HepG2 (cell line): ENCODE data around the gene FZD4. TPM values are rescaled to one million over a fixed set of nuclear protein-coding genes. Genes with fewer than 3 reads are reported as not detected.

Experiments
- ATF7 ChIP-seq, 2 experiments: fragments of 450-650 bp in 1 of 2; sonication (generic) in 1 of 2; formaldehyde crosslinking in 1 of 2; IDR thresholded peaks; 2 replicates each; pipeline versions ENCODE4 v1.4.0 to v1.6.1; 2016 to 2020; ENCODE audit warnings: antibody characterized with exemption in 1 of 2, mild to moderate bottlenecking in 1 of 2, missing genetic modification reagents in 1 of 2
- FOXC1 ChIP-seq: sonication (generic); formaldehyde crosslinking; IDR thresholded peaks from 2 replicates; pipeline ENCODE4 v1.8.0; 2022; ENCODE audit warnings: mild to moderate bottlenecking, missing genetic modification reagents, borderline replicate concordance
- FOXJ3 ChIP-seq: sonication (generic); formaldehyde crosslinking; IDR thresholded peaks from 2 replicates; pipeline ENCODE4 v1.4.0; 2020; ENCODE audit warnings: missing genetic modification reagents, mild to moderate bottlenecking, borderline replicate concordance
- NR1H2 ChIP-seq: sonication (generic); formaldehyde crosslinking; IDR thresholded peaks from 2 replicates; pipeline ENCODE4 v1.8.1; 2022; ENCODE audit warnings: low read depth, missing genetic modification reagents, borderline replicate concordance
- PHF21A ChIP-seq: sonication (generic); formaldehyde crosslinking; IDR thresholded peaks from 2 replicates; pipeline ENCODE4 v1.5.0; 2020; ENCODE audit warnings: mild to moderate bottlenecking, missing genetic modification reagents
- ZFP62 ChIP-seq: sonication (generic); formaldehyde crosslinking; IDR thresholded peaks from 2 replicates; pipeline ENCODE4 v1.4.0; 2020; ENCODE audit warnings: missing genetic modification reagents
- ZNF337 ChIP-seq: sonication (generic); formaldehyde crosslinking; IDR thresholded peaks from 2 replicates; pipeline ENCODE4 v1.5.1; 2020; ENCODE audit warnings: missing genetic modification reagents, low read depth, mild to moderate bottlenecking, borderline replicate concordance
- ZNF354B ChIP-seq: sonication (generic); formaldehyde crosslinking; IDR thresholded peaks from 2 replicates; pipeline ENCODE4 v1.8.0; 2022; ENCODE audit warnings: mild to moderate bottlenecking, missing genetic modification reagents
- ZNF501 ChIP-seq: sonication (generic); formaldehyde crosslinking; IDR thresholded peaks from 2 replicates; pipeline ENCODE4 v1.5.1; 2020; ENCODE audit warnings: mild to moderate bottlenecking, moderate library complexity, missing genetic modification reagents
- ZNF556 ChIP-seq: sonication (generic); formaldehyde crosslinking; IDR thresholded peaks from 2 replicates; pipeline ENCODE4 v1.4.0; 2020; ENCODE audit warnings: mild to moderate bottlenecking, missing genetic modification reagents, borderline replicate concordance
- ZNF660 ChIP-seq: sonication (generic); formaldehyde crosslinking; IDR thresholded peaks from 2 replicates; pipeline ENCODE4 v1.5.1; 2020; ENCODE audit warnings: mild to moderate bottlenecking, low read depth, missing genetic modification reagents, borderline replicate concordance
- ZNF747 ChIP-seq: sonication (generic); formaldehyde crosslinking; IDR thresholded peaks from 2 replicates; pipeline ENCODE4 v1.8.1; 2023; ENCODE audit warnings: missing genetic modification reagents, mild to moderate bottlenecking, borderline replicate concordance
- polyA plus RNA-seq, 8 experiments: library from polyadenylated mRNA; depleted of rRNA in 3 of 8; stranded (reverse) in 7 of 8; unstranded in 1 of 8; fragments of >200 nt; fragmentation: Illumina TruSeq in 4 of 8; extraction: Trizol in 4 of 8; gene quantifications; 2 replicates each; pipeline versions ENCODE4 v1.2.1 to v1.2.3, GENCODE V29; 2011 to 2016; ENCODE audit warnings: low read depth in 4 of 8, missing spikeins in 1 of 8, mixed read lengths in 1 of 8; ENCODE audit not compliant: insufficient read depth in 1 of 8
- total RNA-seq, 5 experiments: library from RNA; depleted of rRNA; stranded (reverse); fragments of >200 nt; fragmentation: Illumina TruSeq; extraction: Trizol; gene quantifications; 2 replicates each; pipeline ENCODE4 v1.2.3, GENCODE V29; 2016; ENCODE audit warnings: low read depth in 1 of 5
- TF ChIP-seq, protein P1 (sequence below): sonication (generic); formaldehyde crosslinking; IDR thresholded peaks from 2 replicates; pipeline ENCODE4 v1.8.1; 2023; ENCODE audit warnings: mild to moderate bottlenecking, moderate library complexity, missing genetic modification reagents
- TF ChIP-seq, protein P2 (sequence below): sonication (generic); formaldehyde crosslinking; IDR thresholded peaks from 2 replicates; pipeline ENCODE4 v1.4.0; 2020; ENCODE audit warnings: low read depth, mild to moderate bottlenecking, missing genetic modification reagents
- TF ChIP-seq, protein P3 (sequence below): sonication (generic); formaldehyde crosslinking; conservative IDR thresholded peaks from 2 replicates; pipeline ENCODE4 v1.4.0; 2020; ENCODE audit warnings: missing genetic modification reagents
- TF ChIP-seq, protein P4 (sequence below): sonication (generic); formaldehyde crosslinking; IDR thresholded peaks from 2 replicates; pipeline ENCODE4 v1.5.0; 2020; ENCODE audit warnings: missing genetic modification reagents, mild to moderate bottlenecking, borderline replicate concordance
- TF ChIP-seq, protein P5 (sequence below): sonication (generic); formaldehyde crosslinking; IDR thresholded peaks from 2 replicates; pipeline ENCODE4 v1.8.0; 2022; ENCODE audit warnings: mild to moderate bottlenecking, missing genetic modification reagents, borderline replicate concordance
- TF ChIP-seq, protein P6 (sequence below): sonication (generic); formaldehyde crosslinking; IDR thresholded peaks from 2 replicates; pipeline ENCODE4 v1.4.0; 2020; ENCODE audit warnings: mild to moderate bottlenecking, missing genetic modification reagents
- TF ChIP-seq, protein P7 (sequence below): sonication (generic); formaldehyde crosslinking; conservative IDR thresholded peaks from 2 replicates; pipeline ENCODE4 v1.8.0; 2022; ENCODE audit warnings: mild to moderate bottlenecking, moderate library complexity, missing genetic modification reagents

The FZD4 gene
- total and polyA plus RNA-seq, 2 of the 13 experiments (the other 11 are each of a cell fraction or from before 2014, with no cell fraction given): 46.5 to 70.4 TPM

DNA sequence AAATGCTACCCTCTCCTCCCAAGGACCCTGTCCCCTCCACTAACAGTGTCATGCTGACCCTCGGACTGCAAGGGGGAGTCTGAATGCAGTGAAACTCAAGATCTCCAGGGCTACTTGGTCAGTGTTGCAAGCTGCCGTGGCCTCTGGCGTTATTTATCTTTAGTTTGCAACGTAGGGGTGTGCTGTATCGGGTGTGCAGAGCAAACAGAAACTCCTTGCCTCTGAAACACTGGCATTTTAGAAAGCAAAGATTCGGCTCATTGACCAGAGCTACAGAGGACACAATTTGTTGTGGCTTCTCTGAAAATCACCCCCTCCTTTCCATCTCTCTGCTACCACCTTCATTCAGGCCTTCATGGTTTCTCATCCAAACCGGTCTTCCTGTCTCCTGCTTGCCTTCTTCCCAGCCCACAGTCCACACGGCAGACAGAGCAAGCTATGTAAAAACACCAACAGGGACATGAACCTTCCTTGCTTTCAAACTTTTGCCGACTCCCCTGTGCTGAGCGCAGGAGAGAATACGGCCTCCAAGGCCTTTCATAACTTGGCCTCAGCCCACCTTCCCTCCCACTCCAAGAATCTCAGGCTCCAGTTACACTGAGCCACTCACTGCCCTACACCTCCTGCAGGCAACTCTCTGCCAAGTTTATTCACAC is 14.9 kb downstream of the FZD4 start (continued):
- TF ChIP-seq, protein P1, sequence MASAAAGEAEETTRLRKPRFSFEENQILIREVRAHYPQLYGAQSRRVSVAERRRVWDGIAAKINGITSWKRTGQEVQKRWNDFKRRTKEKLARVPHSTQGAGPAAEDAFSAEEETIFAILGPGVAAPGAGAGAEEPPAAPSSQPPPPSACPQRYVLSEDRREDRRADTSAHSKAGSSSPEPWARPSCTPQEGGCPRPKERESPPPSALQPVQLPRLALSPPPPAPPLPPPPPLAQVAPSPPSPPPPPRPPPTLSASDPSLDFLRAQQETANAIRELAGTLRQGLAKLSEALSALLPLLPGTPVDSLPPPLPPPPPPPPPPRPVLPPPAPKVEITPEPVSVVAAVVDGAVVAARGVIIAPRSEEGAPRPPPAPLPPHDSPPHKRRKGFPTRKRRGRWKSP (CRISPR knock-in tag): peak; percentile 50; the same call in 1 of the 2 replicates
- TF ChIP-seq, protein P2, sequence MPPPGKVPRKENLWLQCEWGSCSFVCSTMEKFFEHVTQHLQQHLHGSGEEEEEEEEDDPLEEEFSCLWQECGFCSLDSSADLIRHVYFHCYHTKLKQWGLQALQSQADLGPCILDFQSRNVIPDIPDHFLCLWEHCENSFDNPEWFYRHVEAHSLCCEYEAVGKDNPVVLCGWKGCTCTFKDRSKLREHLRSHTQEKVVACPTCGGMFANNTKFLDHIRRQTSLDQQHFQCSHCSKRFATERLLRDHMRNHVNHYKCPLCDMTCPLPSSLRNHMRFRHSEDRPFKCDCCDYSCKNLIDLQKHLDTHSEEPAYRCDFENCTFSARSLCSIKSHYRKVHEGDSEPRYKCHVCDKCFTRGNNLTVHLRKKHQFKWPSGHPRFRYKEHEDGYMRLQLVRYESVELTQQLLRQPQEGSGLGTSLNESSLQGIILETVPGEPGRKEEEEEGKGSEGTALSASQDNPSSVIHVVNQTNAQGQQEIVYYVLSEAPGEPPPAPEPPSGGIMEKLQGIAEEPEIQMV: 0 out of 2 replicates have a peak, but pooled peaks have one; percentile 26
- TF ChIP-seq FOXC1 (CRISPR knock-in tag): no peak
- TF ChIP-seq ZFP62 (CRISPR knock-in tag): no peak
- peak; percentile 82; the same call in 1 of the 2 replicates for TF ChIP-seq ZNF354B
- TF ChIP-seq, protein P3, sequence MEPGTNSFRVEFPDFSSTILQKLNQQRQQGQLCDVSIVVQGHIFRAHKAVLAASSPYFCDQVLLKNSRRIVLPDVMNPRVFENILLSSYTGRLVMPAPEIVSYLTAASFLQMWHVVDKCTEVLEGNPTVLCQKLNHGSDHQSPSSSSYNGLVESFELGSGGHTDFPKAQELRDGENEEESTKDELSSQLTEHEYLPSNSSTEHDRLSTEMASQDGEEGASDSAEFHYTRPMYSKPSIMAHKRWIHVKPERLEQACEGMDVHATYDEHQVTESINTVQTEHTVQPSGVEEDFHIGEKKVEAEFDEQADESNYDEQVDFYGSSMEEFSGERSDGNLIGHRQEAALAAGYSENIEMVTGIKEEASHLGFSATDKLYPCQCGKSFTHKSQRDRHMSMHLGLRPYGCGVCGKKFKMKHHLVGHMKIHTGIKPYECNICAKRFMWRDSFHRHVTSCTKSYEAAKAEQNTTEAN (CRISPR knock-in tag): 0 out of 2 replicates have a peak, but pooled peaks have one; percentile 39
- TF ChIP-seq ZNF747 (CRISPR knock-in tag): no peak
- no peak for TF ChIP-seq ZNF337 (CRISPR knock-in tag)
- TF ChIP-seq, protein P4, sequence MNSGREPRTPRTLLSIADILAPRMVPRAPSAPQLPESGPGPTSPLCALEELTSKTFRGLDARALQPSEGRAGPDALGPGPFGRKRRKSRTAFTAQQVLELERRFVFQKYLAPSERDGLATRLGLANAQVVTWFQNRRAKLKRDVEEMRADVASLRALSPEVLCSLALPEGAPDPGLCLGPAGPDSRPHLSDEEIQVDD (CRISPR knock-in tag): no peak
- TF ChIP-seq, protein P5, sequence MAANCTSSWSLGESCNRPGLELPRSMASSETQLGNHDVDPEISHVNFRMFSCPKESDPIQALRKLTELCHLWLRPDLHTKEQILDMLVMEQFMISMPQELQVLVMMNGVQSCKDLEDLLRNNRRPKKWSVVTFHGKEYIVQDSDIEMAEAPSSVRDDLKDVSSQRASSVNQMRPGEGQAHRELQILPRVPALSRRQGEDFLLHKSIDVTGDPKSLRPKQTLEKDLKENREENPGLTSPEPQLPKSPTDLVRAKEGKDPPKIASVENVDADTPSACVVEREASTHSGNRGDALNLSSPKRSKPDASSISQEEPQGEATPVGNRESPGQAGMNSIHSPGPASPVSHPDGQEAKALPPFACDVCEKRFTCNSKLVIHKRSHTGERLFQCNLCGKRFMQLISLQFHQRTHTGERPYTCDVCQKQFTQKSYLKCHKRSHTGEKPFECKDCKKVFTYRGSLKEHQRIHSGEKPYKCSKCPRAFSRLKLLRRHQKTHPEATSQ (CRISPR knock-in tag): peak; percentile 81; the same call in 1 of the 2 replicates
- no peak for TF ChIP-seq ZNF660 (CRISPR knock-in tag)
- TF ChIP-seq, protein P6, sequence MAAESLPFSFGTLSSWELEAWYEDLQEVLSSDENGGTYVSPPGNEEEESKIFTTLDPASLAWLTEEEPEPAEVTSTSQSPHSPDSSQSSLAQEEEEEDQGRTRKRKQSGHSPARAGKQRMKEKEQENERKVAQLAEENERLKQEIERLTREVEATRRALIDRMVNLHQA (CRISPR knock-in tag): 0 out of 2 replicates have a peak, but pooled peaks have one; percentile 49
- TF ChIP-seq NR1H2 (CRISPR knock-in tag): no peak
- 0 out of 2 replicates have a peak, but pooled peaks have one; percentile 27 for TF ChIP-seq ZNF556 (CRISPR knock-in tag)
- 0 out of 2 replicates have a peak, but pooled peaks have one; percentile 16 for TF ChIP-seq ZNF501 (CRISPR knock-in tag)
- TF ChIP-seq PHF21A (CRISPR knock-in tag): 0 out of 2 replicates have a peak, but pooled peaks have one; percentile 9
- TF ChIP-seq ATF7 (IDR thresholded peaks at IDR 0.05): no peak
- TF ChIP-seq ATF7 (CRISPR knock-in tag; IDR thresholded peaks at IDR 0.05): 0 out of 2 replicates have a peak, but pooled peaks have one; percentile 41
- TF ChIP-seq, protein P7, sequence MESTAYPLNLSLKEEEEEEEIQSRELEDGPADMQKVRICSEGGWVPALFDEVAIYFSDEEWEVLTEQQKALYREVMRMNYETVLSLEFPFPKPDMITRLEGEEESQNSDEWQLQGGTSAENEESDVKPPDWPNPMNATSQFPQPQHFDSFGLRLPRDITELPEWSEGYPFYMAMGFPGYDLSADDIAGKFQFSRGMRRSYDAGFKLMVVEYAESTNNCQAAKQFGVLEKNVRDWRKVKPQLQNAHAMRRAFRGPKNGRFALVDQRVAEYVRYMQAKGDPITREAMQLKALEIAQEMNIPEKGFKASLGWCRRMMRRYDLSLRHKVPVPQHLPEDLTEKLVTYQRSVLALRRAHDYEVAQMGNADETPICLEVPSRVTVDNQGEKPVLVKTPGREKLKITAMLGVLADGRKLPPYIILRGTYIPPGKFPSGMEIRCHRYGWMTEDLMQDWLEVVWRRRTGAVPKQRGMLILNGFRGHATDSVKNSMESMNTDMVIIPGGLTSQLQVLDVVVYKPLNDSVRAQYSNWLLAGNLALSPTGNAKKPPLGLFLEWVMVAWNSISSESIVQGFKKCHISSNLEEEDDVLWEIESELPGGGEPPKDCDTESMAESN (CRISPR knock-in tag): peak; percentile 68
- peak; percentile 38; the same call in 1 of the 2 replicates for TF ChIP-seq FOXJ3 (CRISPR knock-in tag)
